ENCODE measurements around the gene LRRC63.

The LRRC63 gene

GRCh38 chr13:46313432-46314257 lies 101.9 kb downstream of the LRRC63 start:
- no peak for DNase-seq

GRCh38 chr13:46314587-46314986 lies 102.9 kb downstream of the LRRC63 start:
- no peak for DNase-seq

GRCh38 chr13:46315036-46315435 lies 103.3 kb downstream of the LRRC63 start:
- DNase-seq, result no peak

- no peak for DNase-seq
Measured at GRCh38 chr13:46315491-46316075, 103.9 kb downstream of the LRRC63 start.

GRCh38 chr13:46317120-46317519 lies 105.4 kb downstream of the LRRC63 start:
- no peak for DNase-seq

GRCh38 chr13:46318986-46319385 lies 107.3 kb downstream of the LRRC63 start:
- no peak for DNase-seq

GRCh38 chr13:46320406-46320805 lies 108.7 kb downstream of the LRRC63 start:
- DNase-seq, result no peak

GRCh38 chr13:46320821-46321220 lies 109.1 kb downstream of the LRRC63 start:
- no peak for DNase-seq

- no peak for DNase-seq
Measured at GRCh38 chr13:46321494-46322225, 109.9 kb downstream of the LRRC63 start.

GRCh38 chr13:46324976-46325375 lies 113.2 kb downstream of the LRRC63 start:
- no peak for DNase-seq
